GM18520 (cell line): ENCODE data around the gene RFX2.
"Not testable (repeated sequence)": the region's sequence is repeated elsewhere in the genome, so short reads cannot be mapped to it uniquely, and the experiment has no call there.

Experiments
- ATAC-seq: cut with Tn5 transposase; IDR thresholded peaks from one replicate; pipeline ENCODE4 v1.9.1; 2021; ENCODE audit not compliant: unreplicated experiment

Gene RFX2

GRCh38 chr19:6017576-6017975, 92.7 kb downstream of the RFX2 start:
- ATAC-seq = no peak

- no peak for ATAC-seq
These were observed 94.3 kb downstream of the RFX2 start for GRCh38 chr19:6015841-6016545.

DNA sequence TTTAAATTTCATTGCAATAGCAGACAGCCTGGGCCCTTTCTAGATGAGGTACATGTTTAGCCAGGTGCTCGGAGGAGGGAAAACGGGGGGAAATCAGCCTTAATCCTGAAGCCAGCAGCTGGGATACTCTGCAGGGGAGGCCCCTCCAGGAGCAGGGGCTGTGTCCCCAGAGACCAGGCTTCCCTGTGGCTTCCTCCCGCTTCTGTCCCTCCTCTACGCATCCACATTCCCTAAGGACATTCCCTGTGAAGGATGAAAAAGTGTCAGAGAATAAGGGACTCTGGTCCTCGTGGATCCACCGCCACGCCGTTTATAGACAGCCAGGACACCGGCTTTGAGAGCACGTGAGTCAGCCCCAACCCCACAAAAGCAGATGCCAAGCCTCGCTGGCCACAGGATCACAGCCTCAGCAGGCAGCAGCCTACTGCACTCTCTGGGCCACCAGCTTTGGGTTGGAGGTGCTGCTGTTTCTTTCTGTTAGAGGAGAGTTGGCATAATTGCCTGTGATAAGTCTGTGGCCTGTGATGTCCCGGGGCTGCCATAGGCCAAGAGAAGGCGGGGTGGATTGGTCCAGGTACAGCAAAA, 95.7 kb downstream of the RFX2 start:
- no peak for ATAC-seq

GRCh38 chr19:6012426-6013170, 97.7 kb downstream of the RFX2 start:
- ATAC-seq = no peak

DNA sequence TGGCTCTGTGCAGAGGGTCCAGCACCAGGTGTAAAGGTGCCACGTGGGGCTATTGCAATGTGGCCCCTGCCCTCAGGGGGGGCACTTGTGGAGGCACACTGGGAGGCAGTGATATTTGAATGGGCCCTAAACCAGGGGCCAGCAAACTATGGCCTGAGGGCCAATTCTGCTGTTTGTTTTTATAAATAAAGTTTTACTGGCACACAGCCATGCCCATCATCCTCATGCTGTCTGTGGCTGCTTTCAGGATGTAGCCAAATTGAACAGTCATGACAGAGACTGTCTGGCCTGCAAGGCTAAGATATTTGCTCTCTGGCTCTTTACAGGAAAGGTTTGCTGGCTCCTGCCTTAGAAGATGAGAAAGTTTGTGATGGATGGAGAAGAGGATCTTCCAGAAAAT, 98.5 kb downstream of the RFX2 start:
- no peak for ATAC-seq

GRCh38 chr19:6011206-6011605, 99.1 kb downstream of the RFX2 start:
- no peak for ATAC-seq

DNA sequence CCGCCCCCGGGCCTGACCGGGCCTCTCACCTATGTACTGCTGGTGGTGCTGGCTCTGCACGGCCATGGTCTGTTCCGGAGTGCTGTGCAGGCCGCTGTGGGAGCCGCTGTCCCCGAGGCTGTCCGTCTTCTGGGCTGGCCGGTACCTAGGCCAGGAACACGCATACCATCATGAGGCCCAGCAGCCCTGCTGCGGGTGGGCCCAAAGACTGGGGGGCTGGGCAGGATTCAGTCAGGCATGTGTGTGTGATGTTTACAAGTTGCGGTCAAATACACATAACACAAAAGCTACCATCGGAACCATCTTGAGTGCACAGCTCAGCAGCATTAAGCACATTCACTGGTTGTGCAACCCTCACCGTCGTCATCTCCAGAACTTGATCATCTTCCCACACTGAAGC, 100.2 kb downstream of the RFX2 start:
- no peak for ATAC-seq

DNA sequence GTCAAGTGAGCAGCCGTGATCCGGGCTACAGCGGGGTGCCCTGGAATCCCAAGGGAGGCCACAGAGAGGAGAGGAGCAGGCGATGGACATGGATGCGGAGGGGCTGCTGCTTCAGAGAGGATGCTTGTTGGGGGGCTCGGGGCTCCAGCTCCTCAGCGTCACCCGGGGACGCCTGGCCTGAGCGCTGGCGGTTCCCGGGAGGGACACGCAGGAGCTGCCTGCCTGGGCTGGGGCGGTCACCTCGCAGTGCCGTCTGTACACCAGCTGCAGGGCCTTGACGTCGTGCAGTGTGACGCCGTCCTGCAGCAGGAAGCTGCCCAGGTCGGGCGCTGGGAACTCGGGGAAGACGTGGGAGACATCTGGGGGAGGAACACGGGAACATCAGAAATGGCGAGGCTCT, 102.4 kb downstream of the RFX2 start:
- ATAC-seq = no peak

DNA sequence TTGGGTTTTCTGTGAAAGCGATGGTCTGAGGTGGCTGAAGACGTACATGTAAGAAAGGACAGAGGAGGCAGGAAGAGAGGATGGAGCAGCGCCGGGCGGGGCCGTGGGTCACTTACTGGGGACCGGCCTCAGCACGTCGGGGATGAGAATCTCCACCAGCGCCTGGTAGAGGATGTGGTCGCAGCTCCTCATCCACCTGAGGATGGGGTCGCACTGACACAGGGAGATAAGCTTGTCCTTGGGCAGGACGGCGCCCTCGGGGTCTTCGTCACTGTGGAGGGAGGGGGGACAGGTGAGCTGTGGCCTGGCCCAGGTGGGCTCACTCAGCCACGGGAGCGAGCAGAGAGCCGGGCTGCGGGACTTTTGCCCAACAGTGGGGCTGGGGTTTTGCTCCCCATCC, 103.4 kb downstream of the RFX2 start:
- no peak for ATAC-seq

- not testable (repeated sequence) for ATAC-seq
These were observed 104.2 kb downstream of the RFX2 start for GRCh38 chr19:6006070-6006446.

- no peak for ATAC-seq
These were observed 104.8 kb downstream of the RFX2 start for GRCh38 chr19:6005321-6006069.

DNA sequence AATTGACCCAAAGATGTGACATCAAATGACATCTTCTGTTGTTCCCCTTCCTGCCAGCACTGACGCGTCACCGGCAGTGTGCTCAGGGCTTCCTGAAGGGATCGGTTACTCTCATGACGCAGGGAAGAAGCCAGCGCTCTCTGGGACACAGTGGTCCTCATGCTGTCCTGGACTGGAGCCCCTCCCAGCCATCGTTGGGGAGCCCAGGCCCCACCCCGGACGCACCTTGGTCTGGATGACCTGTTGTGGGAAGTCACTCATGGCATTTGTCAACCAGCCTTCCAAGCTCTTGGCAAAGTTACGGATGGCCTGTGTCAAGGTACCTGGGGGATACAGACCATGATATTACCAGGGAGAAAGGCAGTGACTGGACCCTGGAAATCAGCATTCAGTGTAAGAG, 106.3 kb downstream of the RFX2 start:
- no peak for ATAC-seq

GRCh38 chr19:6002591-6002990, 107.7 kb downstream of the RFX2 start:
- no peak for ATAC-seq

DNA sequence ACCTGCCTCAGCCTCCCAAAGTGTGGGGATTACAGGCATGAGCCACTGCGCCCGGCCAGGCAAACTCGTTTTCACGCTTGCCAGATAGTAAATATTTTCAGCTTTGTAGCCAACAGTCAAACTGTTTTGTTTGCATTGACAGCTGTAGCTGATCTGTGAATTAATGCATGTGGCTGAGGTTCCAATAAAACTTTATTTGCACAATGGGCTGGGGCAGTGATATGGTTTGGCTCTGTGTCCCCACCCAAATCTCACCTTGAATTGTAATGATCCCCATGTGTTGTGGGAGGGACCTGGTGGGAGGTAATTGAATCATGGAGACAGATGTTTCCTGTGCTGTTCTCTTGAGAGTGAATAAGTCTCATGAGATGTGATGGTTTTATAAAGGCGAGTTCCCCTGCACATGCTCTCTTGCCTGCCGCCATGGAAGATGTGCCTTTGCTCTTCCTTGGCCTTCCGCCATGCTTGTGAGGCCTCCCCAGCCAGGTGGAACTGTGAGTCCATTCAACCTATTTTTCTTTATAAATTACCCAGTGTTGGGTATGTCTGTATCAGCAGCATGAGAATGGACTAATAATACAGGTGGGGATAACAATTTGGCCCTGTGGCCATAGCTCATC, 110.0 kb downstream of the RFX2 start:
- ATAC-seq = no peak

DNA sequence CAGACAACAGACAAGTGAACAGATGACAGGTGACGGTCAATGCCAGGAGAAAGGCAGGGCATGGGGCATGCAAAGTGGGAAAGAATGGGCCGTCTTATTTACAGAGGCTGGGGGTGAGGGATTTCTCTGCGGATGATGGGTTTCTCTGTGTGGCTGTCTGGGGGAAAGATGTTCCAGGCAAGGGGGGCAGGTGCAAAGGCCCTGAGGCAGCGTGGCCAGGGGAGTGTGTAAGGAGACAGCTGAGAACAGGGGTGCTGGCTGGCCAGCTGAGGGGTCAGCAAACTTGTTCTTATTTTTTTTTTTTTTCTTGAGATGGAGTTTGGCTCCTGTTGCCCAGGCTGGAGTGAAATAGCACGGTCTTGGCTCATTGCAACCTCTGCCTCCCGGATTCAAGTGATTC, 110.6 kb downstream of the RFX2 start:
- ATAC-seq = no peak

DNA sequence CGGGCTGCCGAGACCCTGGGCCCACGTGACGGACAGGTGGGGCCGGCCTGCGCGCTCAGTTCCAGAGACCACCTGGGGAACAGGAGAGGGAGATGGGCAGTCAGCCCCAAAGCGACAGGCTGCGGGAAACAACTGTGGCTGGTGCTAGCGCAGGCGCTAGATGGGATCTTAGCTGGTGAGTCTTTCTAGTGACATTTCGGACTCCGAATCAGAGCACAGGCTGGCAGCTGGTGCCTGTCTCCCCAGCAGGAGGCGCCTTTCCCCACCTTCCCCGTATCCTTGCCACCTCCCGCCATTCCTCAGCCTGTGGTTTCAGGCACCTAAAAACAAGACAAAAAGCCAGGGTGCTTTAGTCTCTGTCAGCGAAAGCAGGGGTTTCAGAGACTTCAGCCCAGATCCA, 112.9 kb downstream of the RFX2 start:
- no peak for ATAC-seq

- no peak for ATAC-seq
These were observed 113.5 kb downstream of the RFX2 start for GRCh38 chr19:5996623-5997320.

DNA sequence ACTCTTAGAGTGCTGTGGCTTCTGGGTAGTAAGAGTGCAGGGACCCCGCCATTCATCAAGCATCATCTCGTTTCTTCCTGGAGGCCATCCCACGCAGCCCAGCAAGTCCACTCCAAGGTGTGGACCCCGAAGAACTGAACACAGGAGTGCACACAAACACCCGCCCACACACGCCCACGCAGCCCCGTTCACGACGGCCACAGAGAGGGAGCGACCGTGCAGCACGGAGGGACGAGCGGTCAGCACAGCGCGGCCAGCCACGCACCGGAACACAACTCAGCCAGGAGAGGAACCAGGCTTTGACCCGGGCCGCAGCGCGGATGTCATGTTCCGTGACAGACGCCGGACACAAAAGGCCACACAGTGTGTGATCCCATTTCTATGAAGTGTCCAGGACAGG, 114.2 kb downstream of the RFX2 start:
- no peak for ATAC-seq

DNA sequence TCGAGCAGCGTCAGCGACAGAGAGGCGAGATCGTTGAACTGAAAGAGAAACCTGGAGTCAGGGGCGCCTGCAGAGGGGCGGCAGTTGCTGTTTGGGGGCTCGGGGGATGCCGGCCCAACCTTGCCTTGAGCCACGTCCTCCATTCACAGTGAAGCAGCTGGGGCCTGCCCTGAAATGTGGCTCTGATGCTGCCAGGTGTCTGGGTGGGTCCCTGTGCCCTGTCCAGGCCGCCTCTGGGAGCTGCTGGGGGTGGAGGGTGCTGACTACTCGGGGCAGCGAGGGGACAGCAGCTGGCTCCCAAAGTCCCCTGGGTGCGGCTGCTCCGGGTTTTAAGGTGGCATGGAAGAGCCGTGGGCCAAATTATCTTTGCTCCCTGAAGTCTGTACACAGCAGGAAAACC, 114.7 kb downstream of the RFX2 start:
- no peak for ATAC-seq

DNA sequence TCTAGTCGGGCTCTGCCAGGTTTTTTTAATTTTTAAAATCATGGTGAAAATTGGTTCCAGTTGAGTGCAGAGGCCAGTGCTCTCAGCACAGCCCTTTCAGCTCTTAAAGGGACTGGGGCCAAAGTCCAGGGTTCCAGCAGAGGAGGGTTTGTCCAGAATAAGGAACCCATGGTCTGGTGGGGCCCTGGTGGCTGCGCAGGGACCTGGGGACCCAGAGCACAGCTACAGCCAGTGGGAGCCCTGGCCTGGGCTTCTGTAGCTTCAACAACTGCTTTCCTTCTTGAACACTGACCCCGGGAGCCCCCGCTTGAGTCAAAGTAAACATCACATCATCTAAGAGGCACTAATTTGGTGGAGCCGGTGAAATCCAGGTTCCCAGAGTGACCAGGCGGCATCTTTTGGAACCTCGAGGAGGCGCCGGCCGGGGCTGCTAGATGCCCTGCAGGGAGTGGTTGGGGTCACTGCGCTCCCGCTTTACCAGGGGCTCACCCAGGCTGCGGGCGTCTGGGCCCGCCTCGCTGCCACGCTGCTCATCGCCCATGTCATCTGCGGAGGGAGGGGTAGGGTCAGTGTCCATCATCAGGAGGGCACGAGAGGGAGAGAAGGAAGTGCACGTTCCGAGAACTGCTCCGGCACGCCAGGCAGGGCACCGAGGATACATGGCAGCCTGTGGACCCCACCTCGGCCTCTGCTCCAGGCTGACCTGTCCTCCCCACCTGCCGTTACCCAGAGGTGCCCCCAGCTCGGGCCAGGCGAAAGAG, 115.7 kb downstream of the RFX2 start:
- no peak for ATAC-seq
